IMR-90 (cell line): Measurements from ENCODE around the gene MACF1. TPM values are rescaled to one million over a fixed set of nuclear protein-coding genes. Genes with fewer than 3 reads are reported as not detected.
"Not testable (repeated sequence)": the region's sequence is repeated elsewhere in the genome, so short reads cannot be mapped to it uniquely, and the experiment has no call there.

Experiments used
- ATAC-seq: fragments of 200-7000 bp; cut with Tn5 transposase; 2 replicates; pipeline ENCODE4 v1.9.1; 2020; ENCODE audit warnings: low read depth, mild to moderate bottlenecking, moderate library complexity
- BruUV-seq: library from RNA; stranded (reverse); fragments of 400-500 nt; replicated peaks from 2 replicates; lab custom pipeline; 2021; lab: Mats Ljungman, UMichigan
- CTCF ChIA-PET: fragments of 300-600 bp; formaldehyde crosslinking; extraction: SDS; loops from one replicate; lab custom pipeline; 2021; ENCODE audit warnings: antibody characterized with exemption; lab: Yijun Ruan, JAX
- POLR2A ChIA-PET: fragments of 300-600 bp; sonication (Branson Sonifier 250); formaldehyde crosslinking; loops from one replicate; lab custom pipeline; 2022; ENCODE audit warnings: antibody characterized with exemption; ENCODE audit not compliant: unreplicated experiment; lab: Charles Lee
- DNase-seq: peaks from one replicate; pipeline ENCODE4 v3.0.0; 2013
- H2AFZ ChIP-seq: replicated peaks from 2 replicates; pipeline ENCODE3; 2013; ENCODE audit warnings: low read length, mild to moderate bottlenecking; ENCODE audit not compliant: poor library complexity
- H2AK5ac ChIP-seq: 2 replicates; pipeline ENCODE4 v1.6.1; 2013; ENCODE audit warnings: low read depth, low read length, inconsistent platforms
- H2AK9ac ChIP-seq: replicated peaks from 2 replicates; pipeline ENCODE3; 2013; ENCODE audit warnings: mild to moderate bottlenecking, low read depth, low read length, moderate library complexity; ENCODE audit not compliant: poor library complexity
- H2BK120ac ChIP-seq: 2 replicates; pipeline ENCODE4 v1.6.1; 2013; ENCODE audit warnings: low read depth, low read length, inconsistent platforms
- H2BK15ac ChIP-seq: 3 replicates; pipeline ENCODE4 v1.6.1; 2013; ENCODE audit warnings: low read depth, low read length, inconsistent platforms
- H2BK20ac ChIP-seq: 2 replicates; pipeline ENCODE4 v1.6.1; 2013; ENCODE audit warnings: low read depth, mild to moderate bottlenecking, inconsistent platforms, low read length, moderate library complexity
- H2BK5ac ChIP-seq: 2 replicates; pipeline ENCODE4 v1.6.1; 2013; ENCODE audit warnings: mild to moderate bottlenecking, low read depth, low read length, inconsistent platforms; ENCODE audit not compliant: poor library complexity, severe bottlenecking
- H3K14ac ChIP-seq: replicated peaks from 2 replicates; pipeline ENCODE4 v1.6.1; 2013; ENCODE audit warnings: low read depth, low read length, inconsistent platforms
- H3K18ac ChIP-seq: 2 replicates; pipeline ENCODE4 v1.6.1; 2013; ENCODE audit warnings: low read depth, low read length, control low read depth
- H3K23ac ChIP-seq: 2 replicates; pipeline ENCODE4 v1.6.1; 2013; ENCODE audit warnings: low read depth, low read length, inconsistent platforms
- H3K27ac ChIP-seq: 2 replicates; pipeline ENCODE4 v1.5.1; 2013; ENCODE audit warnings: mild to moderate bottlenecking, control low read depth, low read length; ENCODE audit not compliant: insufficient read depth
- H3K27me3 ChIP-seq: 2 replicates; pipeline ENCODE4 v1.6.1; 2013; ENCODE audit warnings: low read length; ENCODE audit not compliant: control insufficient read depth, insufficient read depth
- H3K36me3 ChIP-seq: 2 replicates; pipeline ENCODE4 v1.6.1; 2013; ENCODE audit warnings: low read length, mixed read lengths; ENCODE audit not compliant: control insufficient read depth, insufficient read depth
- H3K4ac ChIP-seq: 2 replicates; pipeline ENCODE4 v1.6.1; 2013; ENCODE audit warnings: low read depth, low read length, inconsistent platforms
- H3K4me1 ChIP-seq: 2 replicates; pipeline ENCODE4 v1.6.1; 2013; ENCODE audit warnings: low read length, mixed read lengths; ENCODE audit not compliant: control insufficient read depth, insufficient read depth
- H3K4me2 ChIP-seq: 2 replicates; pipeline ENCODE4 v1.6.1; 2013; ENCODE audit warnings: low read depth, mild to moderate bottlenecking, control low read depth, low read length, moderate library complexity
- H3K4me3 ChIP-seq: 2 replicates; pipeline ENCODE4 v1.5.1; 2013; ENCODE audit warnings: low read depth, mild to moderate bottlenecking, control low read depth, low read length, moderate library complexity; ENCODE audit not compliant: insufficient read depth
- H3K56ac ChIP-seq: 2 replicates; pipeline ENCODE4 v1.6.1; 2013; ENCODE audit warnings: low read length, inconsistent platforms; ENCODE audit not compliant: insufficient read depth; ENCODE audit errors: extremely low read depth
- H3K79me1 ChIP-seq, 2 experiments: 2 replicates each; pipeline ENCODE4 v1.6.1; 2013; ENCODE audit warnings: low read length in 2 of 2, inconsistent platforms in 1 of 2, low read depth in 1 of 2
- H3K9ac ChIP-seq: 2 replicates; pipeline ENCODE4 v1.6.1; 2013; ENCODE audit warnings: low read depth, low read length, control low read depth
- H3K9me1 ChIP-seq: 2 replicates; pipeline ENCODE4 v1.6.1; 2013; ENCODE audit warnings: low read length, inconsistent platforms; ENCODE audit not compliant: insufficient read depth
- H3K9me3 ChIP-seq: 2 replicates; pipeline ENCODE4 v1.6.1; 2013; ENCODE audit warnings: low read length; ENCODE audit not compliant: control insufficient read depth, insufficient read depth
- H4K20me1 ChIP-seq: 2 replicates; pipeline ENCODE4 v1.6.1; 2013; ENCODE audit warnings: low read length, inconsistent platforms; ENCODE audit not compliant: insufficient read depth
- H4K5ac ChIP-seq: 2 replicates; pipeline ENCODE4 v1.6.1; 2013; ENCODE audit warnings: mild to moderate bottlenecking, low read depth, low read length, control low read depth
- H4K8ac ChIP-seq, 2 experiments: 2 replicates each; pipeline ENCODE4 v1.6.1; 2013; ENCODE audit warnings: low read depth in 2 of 2, low read length in 2 of 2, control low read depth in 1 of 2, inconsistent platforms in 1 of 2
- H4K91ac ChIP-seq: 2 replicates; pipeline ENCODE4 v1.6.1; 2013; ENCODE audit warnings: low read depth, low read length, inconsistent platforms; ENCODE audit not compliant: insufficient read depth
- WGBS, 2 experiments: methylation state at CpG; one replicate each; pipeline versions ENCODE4 v1.1.5 to v1.1.7; 2013; ENCODE audit warnings: missing lambda C conversion rate in 2 of 2; ENCODE audit not compliant: insufficient read length in 1 of 2; ENCODE audit errors: extremely low coverage in 2 of 2; 5-methylcytosine and 5-hydroxymethylcytosine counted together
- dilution Hi-C: fragments of 300-500 bp; cut with HindIII; formaldehyde crosslinking; loops from one replicate; pipeline ENCODE4 v1.14.3; 2018; ENCODE audit warnings: low sequenced_read_pairs; ENCODE audit not compliant: unreplicated experiment
- in situ Hi-C: fragments of 300-500 bp; cut with MboI; formaldehyde crosslinking; loops from 3 replicates; pipeline ENCODE4 v1.14.3; 2019; ENCODE audit warnings: low sequenced_read_pairs, inconsistent platforms, mixed read lengths
- intact Hi-C: fragments of 100-400 bp; cut with micrococcal nuclease; formaldehyde crosslinking; loops from 2 replicates; pipeline ENCODE4 v1.10.0; 2022
- polyA plus RNA-seq, 3 experiments: library from polyadenylated mRNA; depleted of rRNA; stranded (reverse); fragments of >200 nt; gene quantifications; 2 replicates each; pipeline ENCODE4 v1.2.3, GENCODE V29; 2012; ENCODE audit warnings: low replicate concordance in 1 of 3
- total RNA-seq: library from RNA; depleted of rRNA; stranded (reverse); fragments of >200 nt; gene quantifications from 2 replicates; pipeline ENCODE4 v1.2.3, GENCODE V29; 2012

Gene MACF1
- total and polyA plus RNA-seq, 2 of the 4 experiments (the other 2 are of a cell fraction), result 67.6 to 369 TPM

GRCh38 chr1:39492118-39493042 is 287.9 kb downstream of the MACF1 start:
- POLR2A ChIA-PET, result not testable (repeated sequence)

GRCh38 chr1:39493043-39493810 is 288.7 kb downstream of the MACF1 start:
- H3K56ac ChIP-seq, H3K79me1 ChIP-seq, CTCF ChIA-PET, DNase-seq, H2BK20ac ChIP-seq, H3K27ac ChIP-seq, dilution Hi-C loops, H4K91ac ChIP-seq, H2BK15ac ChIP-seq, POLR2A ChIA-PET, H3K4me2 ChIP-seq, H2BK5ac ChIP-seq, H3K14ac ChIP-seq, H3K18ac ChIP-seq, H4K5ac ChIP-seq, H3K9me3 ChIP-seq, H2AK5ac ChIP-seq, H2BK120ac ChIP-seq, ATAC-seq, H3K9me1 ChIP-seq, intact Hi-C loops, H3K36me3 ChIP-seq, BruUV-seq, H3K4ac ChIP-seq, H3K4me3 ChIP-seq, H2AFZ ChIP-seq, H3K9ac ChIP-seq, H2AK9ac ChIP-seq, H3K23ac ChIP-seq, H4K8ac ChIP-seq, H3K4me1 ChIP-seq: not testable (repeated sequence)
- in situ Hi-C loops, result loop anchor here (5.0 kb wide), 1 partner anchor 294 kb away; the partner anchor contains the start of gene BMP8B
- peaks cover 16% of the 10 kb centered on the region; the same call in 1 of the 2 replicates for H4K20me1 ChIP-seq
- H3K27me3 ChIP-seq, result peaks cover 28% of the 10 kb centered on the region
- 67% methylated on average over 1 of the region's 13 CpGs; no CpG with 5 or more reads in 1 of the 2 experiments for WGBS, 2 experiments

More at GRCh38 chr1:39492118-39493042, 287.9 kb downstream of the MACF1 start:
- H3K4me3 ChIP-seq, H3K36me3 ChIP-seq, H2AK5ac ChIP-seq, H3K9ac ChIP-seq, H3K18ac ChIP-seq, H2BK5ac ChIP-seq, ATAC-seq, H3K56ac ChIP-seq, dilution Hi-C loops, H2AK9ac ChIP-seq, intact Hi-C loops, H4K91ac ChIP-seq, H3K4me2 ChIP-seq, H2BK15ac ChIP-seq, H3K9me1 ChIP-seq, H3K9me3 ChIP-seq, H2AFZ ChIP-seq, H3K4me1 ChIP-seq, H2BK20ac ChIP-seq, H3K23ac ChIP-seq, H3K27ac ChIP-seq, DNase-seq, H4K8ac ChIP-seq, H2BK120ac ChIP-seq, BruUV-seq, H3K14ac ChIP-seq, H3K79me1 ChIP-seq, H4K5ac ChIP-seq, H3K4ac ChIP-seq: not testable (repeated sequence)
- CTCF ChIA-PET, result interaction anchor here (0.7 kb wide), 1 partner anchor 129 kb away, joined by 3 read pairs; no protein-coding TSS in a partner anchor
- Histone ChIP-seq H3K27me3 (peaks cover 28% of the 10 kb centered on the region), H4K20me1 (peaks cover 16% of the 10 kb centered on the region; the same call in 1 of the 2 replicates)
- 49% methylated on average over 12 of the region's 67 CpGs; no CpG with 5 or more reads in 1 of the 2 experiments for WGBS, 2 experiments
- in situ Hi-C loops, result loop anchor here (5.0 kb wide), 1 partner anchor 295 kb away; the partner anchor contains the start of gene BMP8B
